GM12878 (cell line): ENCODE measurements around the gene CXCL8. TPM values are rescaled to one million over a fixed set of nuclear protein-coding genes. Genes with fewer than 3 reads are reported as not detected.

ENCODE experiments used
- ATAC-seq: fragments of 200-7000 bp; cut with Tn5 transposase; 3 replicates; pipeline ENCODE4 v1.9.1; 2020; ENCODE audit warnings: mild to moderate bottlenecking, moderate library complexity
- BruUV-seq: library from RNA; stranded (reverse); fragments of 400-500 nt; replicated peaks from 2 replicates; lab custom pipeline; 2021; lab: Mats Ljungman, UMichigan
- CTCF ChIA-PET: fragments of 300-600 bp; sonication (Branson Sonifier 250); formaldehyde crosslinking; extraction: SDS; loops from one replicate; lab custom pipeline; 2021; ENCODE audit warnings: inconsistent platforms; lab: Yijun Ruan, JAX
- POLR2A ChIA-PET: fragments of 350-600 bp; formaldehyde crosslinking; extraction: SDS; loops from one replicate; lab custom pipeline; 2021; ENCODE audit warnings: inconsistent platforms; lab: Charles Lee
- RAD21 ChIA-PET: fragments of 300-600 bp; sonication (Branson Sonifier 250); formaldehyde crosslinking; loops from one replicate; lab custom pipeline; 2023; ENCODE audit warnings: antibody characterized with exemption; ENCODE audit not compliant: unreplicated experiment; lab: Charles Lee
- SMC1A ChIA-PET: fragments of 300-600 bp; sonication (Branson Sonifier 250); formaldehyde crosslinking; loops from one replicate; lab custom pipeline; 2023; ENCODE audit not compliant: unreplicated experiment, uncharacterized antibody; lab: Charles Lee
- DNase-seq: peaks from one replicate; pipeline ENCODE4 v3.0.0-alpha.2; 2011; ENCODE audit warnings: low read depth, low spot score
- FAIRE-seq: peaks from 3 replicates; lab custom pipeline; 2011; peaks lifted over from hg19 to GRCh38; lab: Jason Lieb, UNC
- H2AFZ ChIP-seq: 2 replicates; pipeline ENCODE4 v1.6.0; 2011; ENCODE audit warnings: low read depth, low read length, control low read depth; ENCODE audit not compliant: control insufficient read depth
- H3K27ac ChIP-seq: 2 replicates; pipeline ENCODE4 v1.5.1; 2011; ENCODE audit warnings: control low read depth; ENCODE audit not compliant: control insufficient read depth, insufficient read depth
- H3K27me3 ChIP-seq, 2 experiments: replicated peaks in 1 of 2; 2 replicates each; pipeline versions ENCODE4 v1.6.0 to v1.6.1; 2011; ENCODE audit warnings: low read length in 1 of 2; ENCODE audit not compliant: control insufficient read depth in 2 of 2, insufficient read depth in 2 of 2
- H3K36me3 ChIP-seq, 2 experiments: 2 replicates each; pipeline ENCODE4 v1.5.1; 2011; ENCODE audit warnings: low read length in 1 of 2; ENCODE audit not compliant: control insufficient read depth in 2 of 2, insufficient read depth in 2 of 2
- H3K4me1 ChIP-seq: 2 replicates; pipeline ENCODE4 v1.6.1; 2011; ENCODE audit warnings: mild to moderate bottlenecking, low read length, moderate library complexity, mixed read lengths; ENCODE audit not compliant: control insufficient read depth, insufficient read depth
- H3K4me2 ChIP-seq: 2 replicates; pipeline ENCODE4 v1.6.0; 2011; ENCODE audit warnings: control low read depth; ENCODE audit not compliant: control insufficient read depth, insufficient read depth
- H3K4me3 ChIP-seq: fragments of 200-600 bp; sonication (generic); 2 replicates; pipeline ENCODE4 v1.5.1; 2016
- H3K79me2 ChIP-seq: 2 replicates; pipeline ENCODE4 v1.6.0; 2011; ENCODE audit warnings: low read length; ENCODE audit not compliant: control insufficient read depth, insufficient read depth
- H3K9ac ChIP-seq: 2 replicates; pipeline ENCODE4 v1.8.0; 2011; ENCODE audit warnings: low read length, control low read depth, mixed read lengths; ENCODE audit not compliant: control insufficient read depth, insufficient read depth
- H3K9me3 ChIP-seq: replicated peaks from 3 replicates; pipeline ENCODE4 v1.5.1; 2011; ENCODE audit warnings: mild to moderate bottlenecking, low read length; ENCODE audit not compliant: control insufficient read depth, insufficient read depth
- H4K20me1 ChIP-seq: 2 replicates; pipeline ENCODE4 v1.6.0; 2011; ENCODE audit not compliant: control insufficient read depth, insufficient read depth
- CREB1 ChIP-seq: IDR thresholded peaks from 2 replicates; pipeline ENCODE4 v1.6.1; 2012; ENCODE audit warnings: low read depth, mild to moderate bottlenecking, inconsistent platforms
- CTCF ChIP-seq, 3 experiments: IDR thresholded peaks in 2 of 3; conservative IDR thresholded peaks in 1 of 3; 2 replicates each; pipeline ENCODE4 v1.5.1; 2011; ENCODE audit warnings: low read depth in 3 of 3, low read length in 3 of 3, mild to moderate bottlenecking in 3 of 3, control low read depth in 2 of 3, moderate library complexity in 2 of 3, inconsistent platforms in 1 of 3, mixed read lengths in 1 of 3; ENCODE audit not compliant: control insufficient read depth in 2 of 3, insufficient read depth in 1 of 3; ENCODE audit errors: extremely low read depth in 1 of 3
- ETV6 ChIP-seq, 2 experiments: fragments of 450-650 bp in 1 of 2; IDR thresholded peaks in 1 of 2; conservative IDR thresholded peaks in 1 of 2; 2 replicates each; pipeline ENCODE4 v1.6.1; 2014; ENCODE audit warnings: antibody characterized with exemption in 1 of 2, borderline replicate concordance in 1 of 2, low read depth in 1 of 2, mild to moderate bottlenecking in 1 of 2, moderate library complexity in 1 of 2
- HCFC1 ChIP-seq: fragments of 150-350 bp; IDR thresholded peaks from 2 replicates; pipeline ENCODE4 v1.6.1; 2014; ENCODE audit warnings: low read length
- JUND ChIP-seq: IDR thresholded peaks from 2 replicates; pipeline ENCODE4 v1.6.1; 2012; ENCODE audit warnings: low read depth, mild to moderate bottlenecking, low read length, improper control_type of control experiment, moderate library complexity
- NFYB ChIP-seq: IDR thresholded peaks from 2 replicates; pipeline ENCODE4 v1.6.1; 2011; ENCODE audit warnings: low read depth, mild to moderate bottlenecking, low read length, improper control_type of control experiment, moderate library complexity; ENCODE audit not compliant: insufficient read depth
- POLR2AphosphoS2 ChIP-seq: IDR thresholded peaks from 2 replicates; pipeline ENCODE4 v1.6.1; 2011; ENCODE audit warnings: low read depth, mild to moderate bottlenecking, low read length, improper control_type of control experiment, moderate library complexity
- POU2F2 ChIP-seq: IDR thresholded peaks from 3 replicates; pipeline ENCODE4 v1.6.1; 2011; ENCODE audit warnings: low read depth, mild to moderate bottlenecking, low read length, borderline replicate concordance
- TCF7 ChIP-seq: IDR thresholded peaks from 2 replicates; pipeline ENCODE4 v1.6.1; 2014; ENCODE audit warnings: antibody characterized with exemption, borderline replicate concordance
- YBX1 ChIP-seq: fragments of 450-650 bp; IDR thresholded peaks from 2 replicates; pipeline ENCODE4 v1.6.1; 2016; ENCODE audit warnings: antibody characterized with exemption
- YY1 ChIP-seq: IDR thresholded peaks from 2 replicates; pipeline ENCODE4 v1.6.1; 2011; ENCODE audit warnings: low read depth, mild to moderate bottlenecking, low read length
- ZNF217 ChIP-seq: fragments of 450-650 bp; IDR thresholded peaks from 2 replicates; pipeline ENCODE4 v1.6.1; 2017; ENCODE audit warnings: antibody characterized with exemption, mild to moderate bottlenecking
- ZNF24 ChIP-seq: fragments of 450-650 bp; IDR thresholded peaks from 2 replicates; pipeline ENCODE4 v1.6.1; 2017; ENCODE audit warnings: antibody characterized with exemption, mild to moderate bottlenecking
- WGBS: methylation state at CpG from one replicate; pipeline ENCODE4 v1.1.6; 2016; ENCODE audit warnings: low lambda C conversion rate; ENCODE audit not compliant: insufficient replicate concordance, insufficient coverage; ENCODE audit errors: missing lambda C conversion rate; 5-methylcytosine and 5-hydroxymethylcytosine counted together
- in situ Hi-C: fragments of 300-500 bp; cut with MboI; formaldehyde crosslinking; loops from 9 replicates; pipeline ENCODE4 v1.14.3; 2018; ENCODE audit warnings: mixed read lengths
- intact Hi-C: fragments of 100-400 bp; cut with micrococcal nuclease; formaldehyde crosslinking; loops from one replicate; pipeline ENCODE4 v1.14.2; 2022; ENCODE audit not compliant: unreplicated experiment
- polyA plus RNA-seq, 11 experiments: library from polyadenylated mRNA; depleted of rRNA in 4 of 11; unstranded in 6 of 11; stranded (reverse) in 5 of 11; fragments of >200 nt; fragmentation: Nextera tagmentation in 4 of 11; fragmentation: Illumina TruSeq in 1 of 11; extraction: Ambion mirVana in 4 of 11; extraction: Trizol in 1 of 11; gene quantifications; 1 replicate in 1 of 11; 2 replicates in 10 of 11; pipeline versions ENCODE4 v1.2.1 to v1.2.3, GENCODE V29; 2011 to 2016; ENCODE audit warnings: inconsistent platforms in 2 of 11, missing spikeins in 2 of 11, low read depth in 1 of 11
- total RNA-seq, 4 experiments: library from RNA; depleted of rRNA in 3 of 4; stranded (reverse); fragments of >200 nt in 3 of 4; fragmentation: Illumina TruSeq in 1 of 4; extraction: Trizol in 1 of 4; gene quantifications; 2 replicates each; pipeline versions ENCODE4 v1.2.1 to v1.2.3, GENCODE V29; 2013 to 2021
- TF ChIP-seq, protein P1 (sequence below): fragments of 150-350 bp; IDR thresholded peaks from 2 replicates; pipeline ENCODE4 v1.6.1; 2014; ENCODE audit warnings: mild to moderate bottlenecking, low read depth, low read length
- TF ChIP-seq, protein P2 (sequence below): fragments of 450-650 bp; IDR thresholded peaks from 2 replicates; pipeline ENCODE4 v1.6.1; 2016; ENCODE audit warnings: mild to moderate bottlenecking
- TF ChIP-seq, protein P3 (sequence below): fragments of 450-650 bp; IDR thresholded peaks from 2 replicates; pipeline ENCODE4 v1.6.1; 2014; ENCODE audit warnings: mild to moderate bottlenecking

CXCL8 gene
- total and polyA plus RNA-seq, 10 of the 15 experiments (the other 5 are each of a cell fraction or from before 2014, with no cell fraction given), result 0.09 to 0.36 (median 0.19) TPM; not detected in 1

GRCh38 chr4:73714647-73715046, 25.7 kb upstream of the CXCL8 start:
- DNase-seq (no peak), FAIRE-seq (no peak), ATAC-seq (no peak)
- no TSS peak for BruUV-seq
- Histone ChIP-seq H3K36me3 (no peaks in the 10 kb centered on the region), H3K4me3 (no peak overlapping the region), H3K4me1 (peaks cover 17% of the 10 kb centered on the region), H3K79me2 (no peaks in the 10 kb centered on the region), H3K27ac (no peak overlapping the region), H3K4me2 (no peak overlapping the region), H4K20me1 (no peaks in the 10 kb centered on the region), H2AFZ (no peak overlapping the region), H3K9me3 (no peaks in the 10 kb centered on the region; the same call in 2 of the 3 replicates), H3K9ac (no peak overlapping the region), H3K27me3 (no peaks in the 10 kb centered on the region)
- in situ Hi-C loops, result no loop called here
- ChIA-PET POLR2A (no interaction called here), SMC1A (interaction anchor here (0.9 to 1.3 kb wide), 4 partner anchors 8 to 120 kb away, joined by 3 read pairs; no protein-coding TSS in a partner anchor), RAD21 (no interaction called here), CTCF (interaction anchor here (0.8 to 1.6 kb wide), 6 partner anchors 13 to 150 kb away, joined by 3 to 9 read pairs (median 4); no protein-coding TSS in a partner anchor)
- WGBS, result 42% methylated on average over 2 of the region's 2 CpGs
- TF ChIP-seq YY1 (no peak), YBX1 (no peak), ETV6 (conservative IDR thresholded peaks at IDR 0.05 in 1 of 2, IDR thresholded peaks at IDR 0.05 in 1 of 2; ENCODE audit: borderline replicate concordance in 1 of 2, low read depth in 1 of 2) (no peak), ZNF24 (no peak), POU2F2 (no peak), CTCF (IDR thresholded peaks at IDR 0.05 in 2 of 3, conservative IDR thresholded peaks at IDR 0.05 in 1 of 3; ENCODE audit: control insufficient read depth in 2 of 3, extremely low read depth in 1 of 3, insufficient read depth in 1 of 3, low read depth in 3 of 3, low read length in 3 of 3) (no peak), POLR2AphosphoS2 (no peak), ZNF217 (no peak), JUND (no peak), CREB1 (no peak), HCFC1 (no peak), NFYB (no peak), TCF7 (no peak)
- TF ChIP-seq, protein P1, sequence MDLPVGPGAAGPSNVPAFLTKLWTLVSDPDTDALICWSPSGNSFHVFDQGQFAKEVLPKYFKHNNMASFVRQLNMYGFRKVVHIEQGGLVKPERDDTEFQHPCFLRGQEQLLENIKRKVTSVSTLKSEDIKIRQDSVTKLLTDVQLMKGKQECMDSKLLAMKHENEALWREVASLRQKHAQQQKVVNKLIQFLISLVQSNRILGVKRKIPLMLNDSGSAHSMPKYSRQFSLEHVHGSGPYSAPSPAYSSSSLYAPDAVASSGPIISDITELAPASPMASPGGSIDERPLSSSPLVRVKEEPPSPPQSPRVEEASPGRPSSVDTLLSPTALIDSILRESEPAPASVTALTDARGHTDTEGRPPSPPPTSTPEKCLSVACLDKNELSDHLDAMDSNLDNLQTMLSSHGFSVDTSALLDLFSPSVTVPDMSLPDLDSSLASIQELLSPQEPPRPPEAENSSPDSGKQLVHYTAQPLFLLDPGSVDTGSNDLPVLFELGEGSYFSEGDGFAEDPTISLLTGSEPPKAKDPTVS, result no peak
- TF ChIP-seq, protein P2, sequence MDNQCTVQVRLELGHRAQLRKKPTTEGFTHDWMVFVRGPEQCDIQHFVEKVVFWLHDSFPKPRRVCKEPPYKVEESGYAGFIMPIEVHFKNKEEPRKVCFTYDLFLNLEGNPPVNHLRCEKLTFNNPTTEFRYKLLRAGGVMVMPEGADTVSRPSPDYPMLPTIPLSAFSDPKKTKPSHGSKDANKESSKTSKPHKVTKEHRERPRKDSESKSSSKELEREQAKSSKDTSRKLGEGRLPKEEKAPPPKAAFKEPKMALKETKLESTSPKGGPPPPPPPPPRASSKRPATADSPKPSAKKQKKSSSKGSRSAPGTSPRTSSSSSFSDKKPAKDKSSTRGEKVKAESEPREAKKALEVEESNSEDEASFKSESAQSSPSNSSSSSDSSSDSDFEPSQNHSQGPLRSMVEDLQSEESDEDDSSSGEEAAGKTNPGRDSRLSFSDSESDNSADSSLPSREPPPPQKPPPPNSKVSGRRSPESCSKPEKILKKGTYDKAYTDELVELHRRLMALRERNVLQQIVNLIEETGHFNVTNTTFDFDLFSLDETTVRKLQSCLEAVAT, result no peak
- TF ChIP-seq, protein P3, sequence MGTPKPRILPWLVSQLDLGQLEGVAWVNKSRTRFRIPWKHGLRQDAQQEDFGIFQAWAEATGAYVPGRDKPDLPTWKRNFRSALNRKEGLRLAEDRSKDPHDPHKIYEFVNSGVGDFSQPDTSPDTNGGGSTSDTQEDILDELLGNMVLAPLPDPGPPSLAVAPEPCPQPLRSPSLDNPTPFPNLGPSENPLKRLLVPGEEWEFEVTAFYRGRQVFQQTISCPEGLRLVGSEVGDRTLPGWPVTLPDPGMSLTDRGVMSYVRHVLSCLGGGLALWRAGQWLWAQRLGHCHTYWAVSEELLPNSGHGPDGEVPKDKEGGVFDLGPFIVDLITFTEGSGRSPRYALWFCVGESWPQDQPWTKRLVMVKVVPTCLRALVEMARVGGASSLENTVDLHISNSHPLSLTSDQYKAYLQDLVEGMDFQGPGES, result no peak
- intact Hi-C loops, result loop anchor here (5.0 kb wide), 1 partner anchor 122 kb away; no protein-coding TSS in a partner anchor
